PC-9 (cell line): Measurements from ENCODE around the gene HSPA8.

Experiments
- CTCF ChIP-seq: fragments of 200-600 bp; sonication (generic); conservative IDR thresholded peaks from 2 replicates; pipeline ENCODE4 v1.6.1; 2017; ENCODE audit warnings: mixed run types, antibody characterized with exemption, mild to moderate bottlenecking, moderate library complexity
- EZH2 ChIP-seq: fragments of 200-600 bp; sonication (generic); IDR thresholded peaks from 2 replicates; pipeline ENCODE4 v1.8.0; 2017; ENCODE audit warnings: antibody characterized with exemption, low read depth

GRCh38 chr11:123060277-123061000, 1.5 kb downstream of the HSPA8 start:
- TF ChIP-seq CTCF (no peak), EZH2 (no peak)
